Neuronal stem cell (in vitro differentiated cells): ENCODE measurements around the gene AQP7.
A peak's percentile ranks its signal among the peaks of the same experiment; 100 is the strongest.
"Not testable (repeated sequence)": the region's sequence is repeated elsewhere in the genome, so short reads cannot be mapped to it uniquely, and the experiment has no call there.

Experiments used
- DNase-seq: peaks from one replicate; pipeline ENCODE4 v3.0.0-alpha.2; 2013; ENCODE audit warnings: low spot score
- H2AFZ ChIP-seq: one replicate; pipeline ENCODE4 v1.6.1; 2013; ENCODE audit warnings: mild to moderate bottlenecking, low read length, inconsistent platforms
- H2AK5ac ChIP-seq: 2 replicates; pipeline ENCODE4 v1.6.1; 2013; ENCODE audit warnings: low read depth, mild to moderate bottlenecking, inconsistent platforms, low read length, moderate library complexity, mixed read lengths
- H2BK120ac ChIP-seq: 2 replicates; pipeline ENCODE4 v1.6.1; 2013; ENCODE audit warnings: low read depth, mild to moderate bottlenecking, inconsistent platforms, low read length, moderate library complexity, mixed read lengths
- H2BK12ac ChIP-seq: one replicate; pipeline ENCODE4 v1.6.1; 2013; ENCODE audit warnings: low read length, inconsistent platforms
- H2BK15ac ChIP-seq: 2 replicates; pipeline ENCODE4 v1.6.1; 2013; ENCODE audit warnings: mild to moderate bottlenecking, low read length, inconsistent platforms, mixed read lengths
- H2BK5ac ChIP-seq: one replicate; pipeline ENCODE4 v1.6.1; 2013; ENCODE audit warnings: inconsistent platforms, mild to moderate bottlenecking, low read length, moderate library complexity
- H3K14ac ChIP-seq: one replicate; pipeline ENCODE4 v1.6.1; 2013; ENCODE audit warnings: low read length, inconsistent platforms
- H3K18ac ChIP-seq: 2 replicates; pipeline ENCODE4 v1.6.1; 2013; ENCODE audit warnings: low read length, inconsistent platforms
- H3K23ac ChIP-seq: 2 replicates; pipeline ENCODE4 v1.6.1; 2013; ENCODE audit warnings: low read depth, mild to moderate bottlenecking, mixed read lengths, low read length, inconsistent platforms; ENCODE audit not compliant: poor library complexity
- H3K27ac ChIP-seq: replicated peaks from 3 replicates; pipeline ENCODE4 v1.5.1; 2013; ENCODE audit warnings: low read length, inconsistent platforms
- H3K27me3 ChIP-seq, 3 experiments: 2 replicates each; pipeline ENCODE4 v1.6.1; 2013; ENCODE audit warnings: low read length in 3 of 3, mild to moderate bottlenecking in 2 of 3, inconsistent platforms in 1 of 3, low read depth in 1 of 3, mixed read lengths in 1 of 3, moderate library complexity in 1 of 3; ENCODE audit not compliant: control insufficient read depth in 3 of 3, insufficient read depth in 3 of 3
- H3K36me3 ChIP-seq, 2 donors: replicated peaks in 1 of 2; 2 replicates each; pipeline ENCODE4 v1.6.1; 2013; ENCODE audit warnings: low read length in 2 of 2; ENCODE audit not compliant: control insufficient read depth in 2 of 2, insufficient read depth in 2 of 2
- H3K4ac ChIP-seq: 2 replicates; pipeline ENCODE4 v1.6.1; 2013; ENCODE audit warnings: inconsistent platforms, mild to moderate bottlenecking, low read length, moderate library complexity
- H3K4me1 ChIP-seq, 2 donors: 1 replicate in 1 of 2; 2 replicates in 1 of 2; pipeline ENCODE4 v1.6.1; 2013; ENCODE audit warnings: low read length in 2 of 2, low read depth in 1 of 2; ENCODE audit not compliant: control insufficient read depth in 2 of 2, insufficient read depth in 1 of 2
- H3K4me2 ChIP-seq: one replicate; pipeline ENCODE4 v1.6.1; 2013; ENCODE audit warnings: mild to moderate bottlenecking, low read length, inconsistent platforms; ENCODE audit not compliant: insufficient read depth, poor library complexity, severe bottlenecking
- H3K4me3 ChIP-seq, 2 donors: 2 replicates each; pipeline ENCODE4 v1.5.1; 2013; ENCODE audit warnings: low read length in 2 of 2, mild to moderate bottlenecking in 2 of 2, inconsistent platforms in 1 of 2, moderate library complexity in 1 of 2
- H3K79me1 ChIP-seq: one replicate; pipeline ENCODE4 v1.6.1; 2013; ENCODE audit warnings: low read depth, mild to moderate bottlenecking, inconsistent platforms, low read length, moderate library complexity
- H3K9ac ChIP-seq: one replicate; pipeline ENCODE4 v1.6.1; 2013; ENCODE audit warnings: mild to moderate bottlenecking, low read depth, low read length, inconsistent platforms; ENCODE audit not compliant: poor library complexity
- H3K9me3 ChIP-seq, 2 donors: replicated peaks in 1 of 2; 2 replicates each; pipeline versions ENCODE3 to v1.6.1; 2013; ENCODE audit warnings: low read length in 2 of 2, mild to moderate bottlenecking in 2 of 2, inconsistent platforms in 1 of 2, low read depth in 1 of 2, mixed read lengths in 1 of 2, moderate library complexity in 1 of 2; ENCODE audit not compliant: control insufficient read depth in 2 of 2, insufficient read depth in 1 of 2
- H4K8ac ChIP-seq: one replicate; pipeline ENCODE4 v1.6.1; 2013; ENCODE audit warnings: low read depth, mild to moderate bottlenecking, inconsistent platforms, low read length, moderate library complexity
- H4K91ac ChIP-seq: one replicate; pipeline ENCODE4 v1.6.1; 2013; ENCODE audit warnings: low read length, low read depth, mild to moderate bottlenecking, inconsistent platforms; ENCODE audit not compliant: poor library complexity
- WGBS, 2 donors: extraction: QIAGEN DNeasy Blood & Tissue Kit; methylation state at CpG; one replicate each; pipeline ENCODE4 v1.1.7; 2013; ENCODE audit warnings: missing lambda C conversion rate in 2 of 2, mixed read lengths in 1 of 2; ENCODE audit not compliant: insufficient read length in 2 of 2, insufficient replicate concordance in 1 of 2; ENCODE audit errors: extremely low coverage in 2 of 2; 5-methylcytosine and 5-hydroxymethylcytosine counted together

Gene AQP7

DNA sequence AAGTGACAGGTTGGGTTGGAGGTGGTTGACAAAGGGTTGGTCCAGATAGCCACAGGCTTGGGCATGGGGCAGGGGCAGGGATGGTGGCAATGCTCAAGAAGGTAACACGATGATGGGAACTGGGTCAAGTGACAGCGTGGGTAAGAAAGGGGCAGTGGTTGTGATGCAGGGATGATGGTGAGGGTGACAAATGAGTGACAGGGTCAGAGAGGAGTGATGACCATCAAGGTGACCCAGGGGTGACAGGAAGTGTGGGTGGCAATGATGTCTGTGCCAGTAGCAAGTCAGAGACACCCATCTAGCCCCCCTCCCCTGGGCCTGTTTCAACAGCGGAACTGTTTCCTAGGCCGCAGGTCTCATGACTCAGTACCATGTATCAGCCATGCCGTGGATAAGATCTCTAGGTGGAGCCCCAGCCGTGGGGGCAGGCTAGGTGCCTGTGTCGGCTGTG is 24.5 kb upstream of the AQP7 start:
- Histone ChIP-seq H3K9ac (peak overlapping the region; percentile 17), H2AFZ (no peak overlapping the region), H3K23ac (no peak overlapping the region), H3K9me3 (no peaks in the 10 kb centered on the region), H3K4me2 (no peak overlapping the region), H3K4me3 (no peak overlapping the region), H3K4me1 (no peaks in the 10 kb centered on the region), H3K36me3 (no peaks in the 10 kb centered on the region), H4K8ac (no peak overlapping the region), H3K79me1 (no peaks in the 10 kb centered on the region), H2BK15ac (no peak overlapping the region), H2BK120ac (no peak overlapping the region), H2BK5ac (no peak overlapping the region), H2AK5ac (no peak overlapping the region), H3K4ac (no peak overlapping the region), H2BK12ac (no peak overlapping the region), H3K18ac (no peak overlapping the region), H4K91ac (no peak overlapping the region), H3K27ac (no peak overlapping the region), H3K27me3 (peaks cover 0 to 4% (median 0%) of the 10 kb centered on the region in 3 experiments), H3K14ac (no peak overlapping the region)
- no peak for DNase-seq
- WGBS, 2 donors, result no CpG with 5 or more reads among the region's 7 CpGs

DNA sequence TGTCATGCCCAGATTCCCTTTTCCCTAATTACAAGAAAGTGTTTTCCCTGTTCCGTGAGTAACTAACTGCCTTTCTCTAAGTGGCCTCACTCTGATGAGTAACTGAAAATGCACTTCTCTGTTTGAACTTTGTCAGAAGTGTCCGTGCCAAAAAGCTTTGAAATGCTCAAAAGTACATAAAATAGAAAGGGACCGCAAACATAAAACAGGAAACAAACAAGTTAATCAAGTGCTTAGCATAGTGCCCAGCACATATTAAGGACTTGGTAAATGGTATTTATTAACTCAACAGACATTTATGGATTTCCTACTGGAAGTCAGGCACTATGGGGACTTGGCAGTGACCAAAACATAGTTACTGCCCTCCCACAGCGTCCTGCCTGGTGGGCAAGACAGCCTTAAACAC is 22.8 kb upstream of the AQP7 start:
- Histone ChIP-seq H2BK5ac (no peak overlapping the region), H4K91ac (no peak overlapping the region), H2AFZ (no peak overlapping the region), H3K23ac (no peak overlapping the region), H2BK120ac (no peak overlapping the region), H4K8ac (no peak overlapping the region), H3K4ac (no peak overlapping the region), H3K9me3 (no peaks in the 10 kb centered on the region), H3K36me3 (no peaks in the 10 kb centered on the region), H3K4me3 (no peak overlapping the region), H3K4me2 (no peak overlapping the region), H3K27me3 (no peaks in the 10 kb centered on the region), H3K14ac (no peak overlapping the region), H3K18ac (no peak overlapping the region), H2BK12ac (no peak overlapping the region), H3K79me1 (no peaks in the 10 kb centered on the region), H2AK5ac (no peak overlapping the region), H3K27ac (no peak overlapping the region), H3K9ac (no peak overlapping the region), H3K4me1 (no peaks in the 10 kb centered on the region), H2BK15ac (no peak overlapping the region)
- no CpG with 5 or more reads among the region's 4 CpGs for WGBS, 2 donors
- DNase-seq, result no peak

DNA sequence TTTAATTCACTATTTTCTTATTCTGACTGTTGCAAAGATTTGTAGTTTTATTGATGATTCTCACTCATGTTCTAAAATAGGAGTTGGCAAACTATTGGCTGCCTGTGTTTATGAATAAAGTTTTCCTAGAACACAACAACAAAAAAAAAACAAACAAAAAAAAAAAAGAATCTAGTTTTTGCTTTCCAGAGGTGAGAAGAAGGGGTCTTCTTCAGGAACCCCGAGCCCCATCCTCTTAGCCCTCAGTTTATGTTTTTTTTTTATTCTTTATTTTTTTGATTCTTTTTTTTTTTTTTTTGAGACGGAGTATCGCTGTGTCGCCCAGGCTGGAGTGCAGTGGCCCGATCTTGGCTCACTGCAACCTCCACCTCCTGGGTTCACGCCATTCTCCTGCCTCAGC is 22.1 kb upstream of the AQP7 start:
- H3K79me1 ChIP-seq, DNase-seq, H3K23ac ChIP-seq, H3K4me3 ChIP-seq, H3K4me2 ChIP-seq, H2AFZ ChIP-seq, H2BK120ac ChIP-seq, H3K4ac ChIP-seq, H3K18ac ChIP-seq, H3K9ac ChIP-seq, H2BK15ac ChIP-seq, H2AK5ac ChIP-seq, H2BK5ac ChIP-seq, H3K36me3 ChIP-seq, H3K27me3 ChIP-seq, H3K27ac ChIP-seq, H4K8ac ChIP-seq, H3K4me1 ChIP-seq, H3K9me3 ChIP-seq, H2BK12ac ChIP-seq, H3K14ac ChIP-seq, H4K91ac ChIP-seq: not testable (repeated sequence)
- no CpG with 5 or more reads among the region's 6 CpGs for WGBS, 2 donors

DNA sequence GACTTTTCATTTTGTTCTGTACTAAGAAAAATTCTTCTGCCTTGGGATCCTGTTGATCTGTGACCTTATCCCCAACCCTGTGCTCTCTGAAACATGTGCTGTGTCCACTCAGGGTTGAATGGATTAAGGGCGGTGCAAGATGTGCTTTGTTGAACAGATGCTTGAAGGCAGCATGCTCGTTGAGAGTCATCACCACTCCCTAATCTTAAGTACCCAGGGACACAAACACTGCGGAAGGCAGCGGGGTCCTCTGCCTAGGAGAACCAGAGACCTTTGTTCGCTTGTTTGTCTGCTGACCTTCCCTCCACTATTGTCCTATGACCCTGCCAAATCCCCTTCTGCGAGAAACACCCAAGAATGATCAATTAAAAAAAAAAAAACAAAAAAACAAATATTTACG is 21.7 kb upstream of the AQP7 start:
- not testable (repeated sequence) for H3K9me3 ChIP-seq, H3K27ac ChIP-seq, H3K14ac ChIP-seq, H3K23ac ChIP-seq, H3K27me3 ChIP-seq, H2BK120ac ChIP-seq, H2AK5ac ChIP-seq, H3K4me2 ChIP-seq, H3K4ac ChIP-seq, H4K91ac ChIP-seq, H2AFZ ChIP-seq, H2BK15ac ChIP-seq, H2BK12ac ChIP-seq, H3K4me3 ChIP-seq, H3K18ac ChIP-seq, H3K79me1 ChIP-seq, H2BK5ac ChIP-seq, H3K4me1 ChIP-seq, H4K8ac ChIP-seq, H3K36me3 ChIP-seq, H3K9ac ChIP-seq, DNase-seq
- WGBS, 2 donors, result no CpG with 5 or more reads among the region's 7 CpGs
